KG1 (cell line): Measurements from ENCODE around the gene SOWAHA.

Source experiments
- DNase-seq: peaks from one replicate; lab custom pipeline; 2025; lab: John Stamatoyannopoulos, UW

SOWAHA gene

GRCh38 chr5:132812781-132813598, at the start of gene SOWAHA:
Gene SOWAHA, plus strand, starts transcription at chr5:132813302. Its CDS starts 320 bp downstream, at chr5:132813622.
- no peak for DNase-seq

- DNase-seq = no peak
These were observed 49.1 kb upstream of the SOWAHA start for GRCh38 chr5:132764051-132764450.

GRCh38 chr5:132764671-132765238, 48.3 kb upstream of the SOWAHA start:
- DNase-seq = no peak

- DNase-seq = no peak
These were observed 47.6 kb upstream of the SOWAHA start for GRCh38 chr5:132765311-132766019.

GRCh38 chr5:132766020-132766805, 46.9 kb upstream of the SOWAHA start:
- no peak for DNase-seq

GRCh38 chr5:132766806-132767055, 46.4 kb upstream of the SOWAHA start:
- no peak for DNase-seq

- no peak for DNase-seq
These were observed 46.0 kb upstream of the SOWAHA start for GRCh38 chr5:132767150-132767549.

- no peak for DNase-seq
These were observed 44.6 kb upstream of the SOWAHA start for GRCh38 chr5:132768485-132768868.

GRCh38 chr5:132770476-132771159, 42.5 kb upstream of the SOWAHA start:
- DNase-seq = no peak

GRCh38 chr5:132771503-132771998, 41.6 kb upstream of the SOWAHA start:
- no peak for DNase-seq

GRCh38 chr5:132772291-132773070, 40.6 kb upstream of the SOWAHA start:
- DNase-seq = no peak

- DNase-seq = no peak
These were observed 40.0 kb upstream of the SOWAHA start for GRCh38 chr5:132773114-132773513.

- DNase-seq = no peak
These were observed 39.3 kb upstream of the SOWAHA start for GRCh38 chr5:132773601-132774355.

- DNase-seq = no peak
These were observed 38.7 kb upstream of the SOWAHA start for GRCh38 chr5:132774406-132774805.

GRCh38 chr5:132774896-132775295, 38.2 kb upstream of the SOWAHA start:
- DNase-seq = no peak

- no peak for DNase-seq
These were observed 37.6 kb upstream of the SOWAHA start for GRCh38 chr5:132775476-132775961.

GRCh38 chr5:132776131-132776937, 36.8 kb upstream of the SOWAHA start:
- DNase-seq = no peak

- DNase-seq = no peak
These were observed 36.2 kb upstream of the SOWAHA start for GRCh38 chr5:132776938-132777208.
